Measurements from ENCODE around the gene THAP8. TPM values are rescaled to one million over a fixed set of nuclear protein-coding genes. Genes with fewer than 3 reads are reported as not detected.
A peak's percentile ranks its signal among the peaks of the same experiment; 100 is the strongest.

Gene THAP8
- total RNA-seq, 1 experiment from 2014 or later = 7.6 TPM

GRCh38 chr19:36009220-36009619, 44.9 kb downstream of the THAP8 start:
- Mint-ChIP-seq H3K4me3 (ENCODE audit: unreplicated experiment) (peak overlapping the region; percentile 89), H3K27me3 (ENCODE audit: insufficient read depth, unreplicated experiment) (no peaks in the 10 kb centered on the region), H3K36me3 (ENCODE audit: insufficient read depth, unreplicated experiment) (peaks cover 30% of the 10 kb centered on the region), H3K9me3 (ENCODE audit: unreplicated experiment) (no peaks in the 10 kb centered on the region), H3K27ac (ENCODE audit: unreplicated experiment) (peak overlapping the region; percentile 89), H3K4me1 (ENCODE audit: low read depth, unreplicated experiment) (peaks cover 24% of the 10 kb centered on the region)
- Histone ChIP-seq H3K4me1 (peaks cover 5% of the 10 kb centered on the region; the same call in 1 of the 2 replicates), H3K9me3 (no peaks in the 10 kb centered on the region), H3K4me3 (ENCODE audit: low read depth, low read length) (peak overlapping the region; percentile 75), H3K27me3 (replicated peaks; ENCODE audit: control insufficient read depth, insufficient read depth, low read length) (no peaks in the 10 kb centered on the region), H3K36me3 (ENCODE audit: control insufficient read depth, insufficient read depth, low read length) (peaks cover 2% of the 10 kb centered on the region)
- CTCF ChIA-PET = interaction anchor here (0.8 to 1.7 kb wide), 2 partner anchors 13 to 261 kb away, joined by 3 to 5 read pairs; partner anchors contain the start of gene LIN37
- intact Hi-C loops (cut with micrococcal nuclease; ENCODE audit: unreplicated experiment) = loop anchor here (2.0 kb wide), 1 partner anchor 14 kb away; the partner anchor contains the start of gene SDHAF1
- peak in 1 of 2 experiments; percentile 0 for TF ChIP-seq CTCF (IDR thresholded peaks at IDR 0.05; ENCODE audit: insufficient read depth in 1 of 2, low read depth in 1 of 2, low read length in 1 of 2, severe bottlenecking in 1 of 2, unreplicated experiment in 1 of 2)
- no TSS peak for BruUV-seq (replicated peaks)
- POLR2A ChIA-PET = interaction anchor here (0.5 to 1.5 kb wide), 5 partner anchors 13 to 398 kb away, joined by 3 to 15 read pairs (median 7); partner anchors contain the start of genes POLR2I, SDHAF1 and THAP8
- peak; percentile 65 to 75 for DNase-seq

- ChIA-PET POLR2A (interaction anchor here (0.5 to 1.5 kb wide), 6 partner anchors 13 to 399 kb away, joined by 3 to 15 read pairs (median 6); partner anchors contain the start of genes POLR2I, SDHAF1 and THAP8), CTCF (interaction anchor here (0.8 to 1.7 kb wide), 4 partner anchors 12 to 260 kb away, joined by 3 to 6 read pairs (median 5); partner anchors contain the start of genes LIN37 and THAP8)
- TF ChIP-seq CTCF (IDR thresholded peaks at IDR 0.05; ENCODE audit: insufficient read depth in 1 of 2, low read depth in 1 of 2, low read length in 1 of 2, severe bottlenecking in 1 of 2, unreplicated experiment in 1 of 2) = no peak
- intact Hi-C loops (cut with micrococcal nuclease; ENCODE audit: unreplicated experiment) = loop anchor here (1.0 to 2.0 kb wide), 2 partner anchors 14 to 46 kb away; partner anchors contain the start of genes SDHAF1, THAP8 and WDR62
- peaks cover 19% of the 10 kb centered on the region for H3K4me1 Mint-ChIP-seq (ENCODE audit: low read depth, unreplicated experiment)
- Histone ChIP-seq H3K4me1 (peaks cover 5% of the 10 kb centered on the region; the same call in 1 of the 2 replicates), H3K36me3 (ENCODE audit: control insufficient read depth, insufficient read depth, low read length) (peaks cover 2% of the 10 kb centered on the region), H3K4me3 (ENCODE audit: low read depth, low read length) (peak within 1 kb of the TSS; percentile 75), H3K27me3 (replicated peaks; ENCODE audit: control insufficient read depth, insufficient read depth, low read length) (no peaks in the 10 kb centered on the region), H3K9me3 (no peaks in the 10 kb centered on the region)
- H3K9me3 Mint-ChIP-seq (ENCODE audit: unreplicated experiment) = no peaks in the 10 kb centered on the region
- H3K27me3 Mint-ChIP-seq (ENCODE audit: insufficient read depth, unreplicated experiment) = no peaks in the 10 kb centered on the region
- TSS peak; percentile 55 for BruUV-seq (replicated peaks)
- peak within 1 kb of the TSS; percentile 89 for H3K4me3 Mint-ChIP-seq (ENCODE audit: unreplicated experiment)
- DNase-seq = peak; percentile 92 to 94
- H3K27ac Mint-ChIP-seq (ENCODE audit: unreplicated experiment) = peak within 1 kb of the TSS; percentile 89
- H3K36me3 Mint-ChIP-seq (ENCODE audit: insufficient read depth, unreplicated experiment) = peaks cover 23% of the 10 kb centered on the region
These were observed 45.6 kb downstream of the THAP8 start, which contains the start of gene SYNE4 for GRCh38 chr19:36008336-36008978. SYNE4 (minus strand) TSS chr19:36008813; CDS start chr19:36008681, 132 bp downstream.

DNA sequence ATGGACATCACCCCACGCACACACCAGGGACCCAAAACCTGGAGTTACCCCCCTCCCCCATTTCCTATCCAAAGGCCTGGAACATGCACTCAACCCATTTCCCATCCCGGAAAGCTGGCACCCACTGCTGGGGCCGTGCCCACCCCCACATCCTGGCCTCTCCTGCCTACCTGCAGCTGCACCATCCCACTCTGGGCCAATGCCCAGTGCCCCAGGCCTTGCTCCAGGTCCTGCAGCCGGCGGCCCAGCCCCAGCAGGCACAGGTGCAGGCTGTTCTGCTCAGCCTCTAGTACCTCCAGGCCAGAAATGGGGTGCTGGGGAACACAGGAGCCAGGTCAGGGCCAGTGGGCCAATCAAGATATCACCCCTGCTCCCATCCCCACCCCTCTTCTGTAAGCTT, 47.1 kb downstream of the THAP8 start:
- ChIA-PET POLR2A (no interaction called here), CTCF (interaction anchor here (1.0 kb wide), 1 partner anchor 16 kb away, joined by 4 read pairs; no protein-coding TSS in a partner anchor)
- H3K27ac Mint-ChIP-seq (ENCODE audit: unreplicated experiment) = no peak overlapping the region
- TF ChIP-seq CTCF (IDR thresholded peaks at IDR 0.05; ENCODE audit: insufficient read depth in 1 of 2, low read depth in 1 of 2, low read length in 1 of 2, severe bottlenecking in 1 of 2, unreplicated experiment in 1 of 2) = no peak
- no peaks in the 10 kb centered on the region for H3K9me3 Mint-ChIP-seq (ENCODE audit: unreplicated experiment)
- no TSS peak for BruUV-seq (replicated peaks)
- Histone ChIP-seq H3K4me3 (ENCODE audit: low read depth, low read length) (no peak overlapping the region), H3K36me3 (ENCODE audit: control insufficient read depth, insufficient read depth, low read length) (peaks cover 2% of the 10 kb centered on the region), H3K9me3 (no peaks in the 10 kb centered on the region), H3K4me1 (peaks cover 5% of the 10 kb centered on the region; the same call in 1 of the 2 replicates), H3K27me3 (replicated peaks; ENCODE audit: control insufficient read depth, insufficient read depth, low read length) (no peaks in the 10 kb centered on the region)
- DNase-seq = no peak
- H3K4me1 Mint-ChIP-seq (ENCODE audit: low read depth, unreplicated experiment) = peaks cover 15% of the 10 kb centered on the region
- intact Hi-C loops (cut with micrococcal nuclease; ENCODE audit: unreplicated experiment) = no loop called here
- peak overlapping the region; percentile 89 for H3K4me3 Mint-ChIP-seq (ENCODE audit: unreplicated experiment)
- no peaks in the 10 kb centered on the region for H3K27me3 Mint-ChIP-seq (ENCODE audit: insufficient read depth, unreplicated experiment)
- H3K36me3 Mint-ChIP-seq (ENCODE audit: insufficient read depth, unreplicated experiment) = peaks cover 31% of the 10 kb centered on the region

All from Caco-2 (cell line).